GM13977 (cell line): ENCODE data around the gene DRD3.

Experiments used
- DNase-seq: peaks from one replicate; pipeline ENCODE4 v3.0.0; 2012; ENCODE audit warnings: low spot score
- CTCF ChIP-seq: IDR thresholded peaks from 2 replicates; pipeline ENCODE4 v1.5.1; 2012; ENCODE audit warnings: mild to moderate bottlenecking, control low read depth; ENCODE audit not compliant: insufficient read depth; ENCODE audit errors: extremely low read depth, missing control alignments
- in situ Hi-C: fragments of 300-500 bp; cut with MboI; formaldehyde crosslinking; loops from one replicate; pipeline ENCODE4 v1.12.0; 2022; ENCODE audit warnings: low sequenced_read_pairs, low pct_unique_long_range_greater_than_20kb, mixed read lengths, inconsistent platforms; ENCODE audit not compliant: unreplicated experiment

The DRD3 gene

DNA sequence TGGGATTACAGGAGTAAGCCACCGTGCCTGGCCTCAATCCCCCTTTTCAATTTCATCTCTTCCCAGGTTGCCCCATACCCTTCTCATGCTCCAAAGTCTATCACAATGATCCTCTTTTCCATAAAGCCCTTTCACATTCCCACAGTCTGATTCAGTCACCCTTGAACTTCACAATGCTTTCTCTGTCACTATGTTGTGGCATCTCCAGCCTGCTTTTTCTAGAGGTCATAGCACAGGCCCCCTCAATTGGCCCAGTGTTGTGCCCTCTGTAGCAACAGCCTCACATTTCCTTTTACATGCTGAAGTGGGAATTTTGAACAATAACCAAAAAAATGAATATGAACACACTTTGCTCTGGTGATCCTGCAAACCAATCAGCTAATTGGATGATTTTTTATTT is 21.5 kb downstream of the DRD3 start:
- in situ Hi-C loops, result no loop called here
- no peak for TF ChIP-seq CTCF
- no peak for DNase-seq

DNA sequence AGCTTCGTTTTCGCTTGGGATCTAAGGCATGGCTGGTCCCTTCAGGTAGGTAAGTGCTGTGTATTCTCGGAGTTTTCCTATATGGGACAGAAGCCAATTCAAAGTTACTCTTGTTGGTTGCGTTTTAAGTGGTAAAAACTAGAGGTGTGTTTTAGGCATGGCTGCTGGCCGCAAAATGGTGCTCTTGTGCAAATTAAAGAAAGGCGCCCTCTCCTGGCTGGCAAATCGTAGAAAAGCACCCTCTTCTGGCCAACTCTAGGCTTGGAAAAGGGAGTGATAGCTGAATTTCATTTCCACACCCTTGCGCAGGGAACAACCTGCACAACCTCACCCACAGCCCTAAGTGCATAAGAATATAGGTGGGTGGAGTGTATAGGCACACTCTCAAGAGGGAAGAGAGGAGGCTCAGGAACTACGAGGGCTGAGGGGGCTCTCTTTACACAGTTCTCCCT is 23.5 kb downstream of the DRD3 start:
- in situ Hi-C loops, result no loop called here

GRCh38 chr3:114154321-114154821 is 24.5 kb downstream of the DRD3 start:
- in situ Hi-C loops, result no loop called here
- no peak for TF ChIP-seq CTCF
- DNase-seq, result no peak

More for the DNA sequence above, 23.5 kb downstream of the DRD3 start:
- peak; percentile 28 for DNase-seq
- TF ChIP-seq CTCF, result peak; percentile 62

GRCh38 chr3:114152519-114153151 is 26.2 kb downstream of the DRD3 start:
- TF ChIP-seq CTCF, result peak; percentile 95
- in situ Hi-C loops, result no loop called here
- DNase-seq, result peak; percentile 82

DNA sequence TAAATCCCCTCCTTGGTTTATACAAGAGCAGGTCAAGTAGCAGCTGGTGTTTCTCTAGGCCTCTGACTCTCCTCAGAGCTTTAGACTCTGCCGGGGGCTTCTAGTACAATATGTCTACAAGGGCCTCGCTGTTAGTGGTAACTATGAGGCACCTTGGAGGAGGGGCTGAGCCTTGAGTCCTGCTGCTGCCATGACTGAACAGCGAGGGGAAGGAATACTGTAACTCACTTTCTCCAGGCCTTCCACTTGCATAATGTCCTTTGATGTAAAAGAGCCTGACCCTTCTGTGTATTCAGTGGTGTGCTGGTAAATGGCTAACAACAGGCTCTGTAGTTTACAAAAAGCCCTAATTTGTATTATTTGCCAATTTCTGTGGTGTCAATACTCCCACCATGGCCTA is 27.8 kb downstream of the DRD3 start:
- in situ Hi-C loops, result no loop called here
- TF ChIP-seq CTCF, result no peak
- no peak for DNase-seq

DNA sequence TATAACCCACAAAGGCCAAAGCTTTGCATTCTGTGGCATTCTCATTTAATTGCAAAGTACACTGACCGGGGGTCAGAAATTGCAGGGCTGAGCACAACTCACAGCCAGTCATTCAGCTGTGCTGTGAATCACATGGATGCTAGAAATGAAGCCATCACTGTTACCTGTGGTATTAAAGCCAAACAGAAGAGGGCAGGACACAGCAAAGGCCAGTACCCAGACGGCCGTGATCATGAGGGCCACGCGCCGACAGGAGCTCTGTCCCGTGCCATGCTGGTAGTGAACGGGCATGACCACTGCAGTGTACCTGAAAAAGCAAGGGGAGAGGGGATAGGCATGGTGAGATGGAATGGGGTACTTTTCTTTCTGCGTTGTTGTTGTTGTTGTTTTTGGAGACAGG is 31.6 kb downstream of the DRD3 start:
- TF ChIP-seq CTCF, result no peak
- DNase-seq, result no peak
- in situ Hi-C loops, result no loop called here
